ENCODE results near the gene HM13. TPM values are rescaled to one million over a fixed set of nuclear protein-coding genes. Genes with fewer than 3 reads are reported as not detected.
"Not testable (repeated sequence)": the region's sequence is repeated elsewhere in the genome, so short reads cannot be mapped to it uniquely, and the experiment has no call there.

Gene HM13
- total RNA-seq, 2 donors from 2014 or later, result 99.7 to 131 TPM

- Histone ChIP-seq H3K9me3 (no peaks in the 10 kb centered on the region), H3K4me3 (no peak overlapping the region), H3K27ac (no peak overlapping the region), H3K36me3 (peaks cover 0 to 11% of the 10 kb centered on the region in 2 donors), H3K4me1 (replicated peaks) (no peaks in the 10 kb centered on the region), H3K27me3 (replicated peaks; ENCODE audit: insufficient read depth) (no peaks in the 10 kb centered on the region)
- TF ChIP-seq POLR2AphosphoS5 (IDR thresholded peaks at IDR 0.05) (no peak), POLR2A (IDR thresholded peaks at IDR 0.05) (no peak), CTCF (IDR thresholded peaks at IDR 0.05) (no peak)
- DNase-seq (ENCODE audit: low spot score), result no peak
- 84% methylated on average over 7 of the region's 7 CpGs for WGBS
- intact Hi-C loops (cut with DNase I), result no loop called here
Observed at GRCh38 chr20:31542201-31542842, 28.1 kb downstream of the HM13 start.

GRCh38 chr20:31542963-31543362, 28.7 kb downstream of the HM13 start:
- Histone ChIP-seq H3K27me3 (replicated peaks; ENCODE audit: insufficient read depth) (no peaks in the 10 kb centered on the region), H3K4me1 (replicated peaks) (no peaks in the 10 kb centered on the region), H3K9me3 (no peaks in the 10 kb centered on the region), H3K36me3 (peaks cover 0 to 11% of the 10 kb centered on the region in 2 donors), H3K27ac (no peak overlapping the region), H3K4me3 (no peak overlapping the region)
- WGBS, result 97% methylated on average over 8 of the region's 8 CpGs
- no peak for DNase-seq (ENCODE audit: low spot score)
- TF ChIP-seq POLR2A (IDR thresholded peaks at IDR 0.05) (no peak), POLR2AphosphoS5 (IDR thresholded peaks at IDR 0.05) (no peak), CTCF (IDR thresholded peaks at IDR 0.05) (no peak)
- intact Hi-C loops (cut with DNase I), result no loop called here

- intact Hi-C loops (cut with DNase I), result no loop called here
- no peaks in the 10 kb centered on the region for H3K27me3 ChIP-seq (replicated peaks; ENCODE audit: insufficient read depth)
- DNase-seq (ENCODE audit: low spot score), result no peak
- WGBS, result 57% methylated on average over 1 of the region's 1 CpG
- H3K36me3 ChIP-seq, result peaks cover 0 to 1% of the 10 kb centered on the region in 2 donors
- no peak overlapping the region for H3K27ac ChIP-seq
- no peak overlapping the region for H3K4me3 ChIP-seq
- TF ChIP-seq POLR2AphosphoS5 (IDR thresholded peaks at IDR 0.05) (no peak), POLR2A (IDR thresholded peaks at IDR 0.05) (no peak), CTCF (IDR thresholded peaks at IDR 0.05) (no peak)
- H3K9me3 ChIP-seq, result no peaks in the 10 kb centered on the region
- no peaks in the 10 kb centered on the region for H3K4me1 ChIP-seq (replicated peaks)
Observed at GRCh38 chr20:31543966-31544598, 29.8 kb downstream of the HM13 start.

GRCh38 chr20:31544600-31544999, 30.4 kb downstream of the HM13 start:
- intact Hi-C loops (cut with DNase I), result no loop called here
- no peaks in the 10 kb centered on the region for H3K9me3 ChIP-seq
- WGBS, result 71% methylated on average over 2 of the region's 2 CpGs
- TF ChIP-seq CTCF (IDR thresholded peaks at IDR 0.05) (no peak), POLR2AphosphoS5 (IDR thresholded peaks at IDR 0.05) (no peak)
- DNase-seq (ENCODE audit: low spot score), result no peak
- H3K27ac ChIP-seq, result no peak overlapping the region
- no peak overlapping the region for H3K4me3 ChIP-seq
- H3K36me3 ChIP-seq, result no peaks in the 10 kb centered on the region
- no peaks in the 10 kb centered on the region for H3K4me1 ChIP-seq (replicated peaks)
- no peaks in the 10 kb centered on the region for H3K27me3 ChIP-seq (replicated peaks; ENCODE audit: insufficient read depth)

GRCh38 chr20:31545621-31546040, 31.4 kb downstream of the HM13 start:
- H3K4me3 ChIP-seq; H3K27ac ChIP-seq; H3K4me1 ChIP-seq (replicated peaks); DNase-seq (ENCODE audit: low spot score); H3K36me3 ChIP-seq; intact Hi-C loops (cut with DNase I); H3K27me3 ChIP-seq (replicated peaks; ENCODE audit: insufficient read depth); H3K9me3 ChIP-seq: not testable (repeated sequence)
- WGBS, result 91% methylated on average over 5 of the region's 5 CpGs

Data from prostate gland (tissue), 2 donors.